Superior temporal gyrus (tissue), 1 donor: ENCODE measurements around the gene IL1RAPL2.
"Not testable (repeated sequence)": the region's sequence is repeated elsewhere in the genome, so short reads cannot be mapped to it uniquely, and the experiment has no call there.

ENCODE experiments used
- DNase-seq: peaks from one replicate; pipeline ENCODE4 v3.0.0-alpha.2; 2016; ENCODE audit errors: extremely low spot score

Gene IL1RAPL2

GRCh38 chrX:105701310-105702052, 1135.5 kb downstream of the IL1RAPL2 start:
- no peak for DNase-seq

GRCh38 chrX:105703876-105704275, 1137.9 kb downstream of the IL1RAPL2 start:
- DNase-seq: no peak

GRCh38 chrX:105706041-105706440, 1140.0 kb downstream of the IL1RAPL2 start:
- DNase-seq: no peak

- DNase-seq: no peak
Observed at GRCh38 chrX:105711805-105712204, 1145.8 kb downstream of the IL1RAPL2 start.

GRCh38 chrX:105715746-105716145, 1149.7 kb downstream of the IL1RAPL2 start:
- no peak for DNase-seq

- no peak for DNase-seq
Observed at GRCh38 chrX:105723966-105724735, 1158.2 kb downstream of the IL1RAPL2 start.

- DNase-seq: no peak
Observed at GRCh38 chrX:105725228-105725627, 1159.2 kb downstream of the IL1RAPL2 start.

GRCh38 chrX:105738162-105738561, 1172.2 kb downstream of the IL1RAPL2 start:
- no peak for DNase-seq

GRCh38 chrX:105744291-105744690, 1178.3 kb downstream of the IL1RAPL2 start:
- DNase-seq: no peak

- DNase-seq: no peak
Observed at GRCh38 chrX:105744946-105745345, 1178.9 kb downstream of the IL1RAPL2 start.

GRCh38 chrX:105745863-105746262, 1179.9 kb downstream of the IL1RAPL2 start:
- DNase-seq: no peak

GRCh38 chrX:105752338-105752956, 1186.4 kb downstream of the IL1RAPL2 start:
- no peak for DNase-seq

GRCh38 chrX:105753411-105753810, 1187.4 kb downstream of the IL1RAPL2 start:
- DNase-seq: no peak

GRCh38 chrX:105754286-105754964, 1188.4 kb downstream of the IL1RAPL2 start:
- no peak for DNase-seq

- no peak for DNase-seq
Observed at GRCh38 chrX:105755109-105755508, 1189.1 kb downstream of the IL1RAPL2 start.

GRCh38 chrX:105758754-105759153, 1192.8 kb downstream of the IL1RAPL2 start:
- DNase-seq: no peak

- no peak for DNase-seq
Observed at GRCh38 chrX:105759598-105759997, 1193.6 kb downstream of the IL1RAPL2 start.

GRCh38 chrX:105765691-105766090, 1199.7 kb downstream of the IL1RAPL2 start:
- DNase-seq: no peak

- DNase-seq: no peak
Observed at GRCh38 chrX:105773801-105774200, 1207.8 kb downstream of the IL1RAPL2 start.

GRCh38 chrX:105775679-105776078, 1209.7 kb downstream of the IL1RAPL2 start:
- no peak for DNase-seq

- no peak for DNase-seq
Observed at GRCh38 chrX:105781804-105782203, 1215.8 kb downstream of the IL1RAPL2 start.

GRCh38 chrX:105796877-105797276, 1230.9 kb downstream of the IL1RAPL2 start:
- DNase-seq: not testable (repeated sequence)
